ENCODE measurements around the gene SOX15. TPM values are rescaled to one million over a fixed set of nuclear protein-coding genes. Genes with fewer than 3 reads are reported as not detected.

SOX15 gene
- 100 to 1,000 TPM in 2 of 4 donors, 10 to 100 TPM in 2; 68.0 to 140 (median 102) TPM for total RNA-seq

DNA sequence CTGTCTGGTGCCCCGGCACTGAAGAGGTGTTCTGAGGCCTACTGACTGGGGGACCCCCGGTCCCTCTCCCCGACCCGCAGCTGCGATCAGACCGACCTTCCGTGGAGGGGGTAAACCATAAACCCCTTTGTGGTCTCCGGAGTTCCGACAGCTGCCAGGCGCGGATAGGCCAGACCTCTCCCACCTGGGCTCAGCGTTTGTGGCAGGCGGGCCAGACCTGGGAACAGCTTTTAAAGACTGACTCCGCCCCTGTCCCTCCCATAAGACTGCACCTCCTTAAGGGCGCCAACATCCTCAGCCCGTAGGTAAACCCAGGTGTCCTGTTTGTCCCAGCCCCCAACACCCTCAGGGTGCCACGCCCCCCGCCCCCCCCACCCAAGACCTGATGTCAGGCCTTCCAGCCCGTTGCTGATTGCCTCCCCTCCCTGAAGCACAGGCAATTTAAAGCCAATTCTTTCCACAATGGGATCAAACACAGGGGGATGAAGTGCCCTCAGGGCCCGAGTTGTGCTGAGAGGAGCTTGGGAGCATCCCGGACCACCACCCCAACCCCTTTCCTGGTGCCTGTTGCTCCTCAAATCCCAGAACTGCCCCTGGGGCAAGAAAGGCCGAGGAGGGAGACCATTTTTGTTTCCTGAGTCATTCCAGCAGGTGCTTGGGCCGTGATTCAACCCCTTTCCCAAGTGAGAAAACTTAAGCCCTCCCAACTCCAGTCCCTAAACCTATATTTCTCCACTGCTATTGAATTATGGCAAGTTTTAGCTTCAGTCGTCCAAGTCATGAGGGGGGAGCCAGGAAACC, at the start of gene SOX15:
SOX15 (minus strand) TSS at position 204 of the 801 bp plus-strand sequence. CDS start 418 bp downstream, outside the sequence.
- no peak for DNase-seq (ENCODE audit: low spot score in 2 of 2)
- Histone ChIP-seq H3K4me3 (peak within 1 kb of the TSS; percentile 59), H3K27me3 (no peaks in the 10 kb centered on the region), H3K4me1 (peaks cover 59% of the 10 kb centered on the region), H3K27ac (peak within 1 kb of the TSS; percentile 79), H3K9me3 (no peaks in the 10 kb centered on the region), H3K36me3 (peaks cover 47% of the 10 kb centered on the region)
- TF ChIP-seq POLR2AphosphoS5 (IDR thresholded peaks at IDR 0.05) (no peak), CTCF (IDR thresholded peaks at IDR 0.05) (no peak), EP300 (IDR thresholded peaks at IDR 0.05) (no peak), POLR2A (IDR thresholded peaks at IDR 0.05) (peak in 1 of 2 donors; percentile 23)
- WGBS: 36% methylated on average over 11 of the region's 24 CpGs

DNA sequence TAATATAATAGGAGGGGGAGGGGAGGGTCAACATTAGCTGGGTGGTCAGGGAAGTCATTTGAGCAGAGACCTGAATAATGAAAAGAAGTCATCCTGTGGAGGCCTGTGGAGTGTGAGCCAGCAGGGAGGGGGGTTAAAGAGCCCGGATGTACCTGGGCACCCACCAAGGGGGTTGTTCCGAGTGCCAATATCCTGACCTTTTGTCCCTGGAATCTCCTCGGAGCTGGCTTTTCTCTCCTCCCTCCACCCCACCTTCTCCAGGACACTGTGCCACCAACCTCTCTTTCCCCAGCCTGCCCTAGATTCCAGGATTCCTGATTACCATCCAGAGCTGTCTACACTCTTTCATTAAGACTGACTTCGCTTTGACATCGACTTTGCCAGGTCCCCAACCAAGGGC, 46.3 kb upstream of the SOX15 start:
- no peak overlapping the region for H3K27ac ChIP-seq
- 64% methylated on average over 5 of the region's 5 CpGs for WGBS
- no peaks in the 10 kb centered on the region for H3K9me3 ChIP-seq
- H3K4me1 ChIP-seq: no peaks in the 10 kb centered on the region
- no peak overlapping the region for H3K4me3 ChIP-seq
- H3K36me3 ChIP-seq: no peaks in the 10 kb centered on the region
- H3K27me3 ChIP-seq: no peaks in the 10 kb centered on the region
- no peak for DNase-seq (ENCODE audit: low spot score in 2 of 2)
- TF ChIP-seq EP300 (IDR thresholded peaks at IDR 0.05) (no peak), POLR2AphosphoS5 (IDR thresholded peaks at IDR 0.05) (no peak), POLR2A (IDR thresholded peaks at IDR 0.05) (no peak), CTCF (IDR thresholded peaks at IDR 0.05) (no peak)

- H3K4me3 ChIP-seq: no peak overlapping the region
- DNase-seq (ENCODE audit: low spot score in 2 of 2): no peak
- H3K9me3 ChIP-seq: no peaks in the 10 kb centered on the region
- H3K4me1 ChIP-seq: no peaks in the 10 kb centered on the region
- H3K27ac ChIP-seq: no peak overlapping the region
- H3K36me3 ChIP-seq: no peaks in the 10 kb centered on the region
- no peaks in the 10 kb centered on the region for H3K27me3 ChIP-seq
- WGBS: 32% methylated on average over 5 of the region's 5 CpGs
- TF ChIP-seq EP300 (IDR thresholded peaks at IDR 0.05) (no peak), POLR2AphosphoS5 (IDR thresholded peaks at IDR 0.05) (no peak), POLR2A (IDR thresholded peaks at IDR 0.05) (no peak), CTCF (IDR thresholded peaks at IDR 0.05) (no peak)
These were observed 44.5 kb upstream of the SOX15 start for GRCh38 chr17:7634384-7634783.

- WGBS: 81% methylated on average over 2 of the region's 2 CpGs
- no peak for DNase-seq (ENCODE audit: low spot score in 2 of 2)
- TF ChIP-seq POLR2A (IDR thresholded peaks at IDR 0.05) (no peak), POLR2AphosphoS5 (IDR thresholded peaks at IDR 0.05) (no peak), CTCF (IDR thresholded peaks at IDR 0.05) (no peak), EP300 (IDR thresholded peaks at IDR 0.05) (no peak)
- Histone ChIP-seq H3K9me3 (no peaks in the 10 kb centered on the region), H3K4me1 (peaks cover 2% of the 10 kb centered on the region), H3K27ac (no peak overlapping the region), H3K36me3 (no peaks in the 10 kb centered on the region), H3K4me3 (no peak overlapping the region), H3K27me3 (no peaks in the 10 kb centered on the region)
These were observed 43.2 kb upstream of the SOX15 start for GRCh38 chr17:7633093-7633492.

DNA sequence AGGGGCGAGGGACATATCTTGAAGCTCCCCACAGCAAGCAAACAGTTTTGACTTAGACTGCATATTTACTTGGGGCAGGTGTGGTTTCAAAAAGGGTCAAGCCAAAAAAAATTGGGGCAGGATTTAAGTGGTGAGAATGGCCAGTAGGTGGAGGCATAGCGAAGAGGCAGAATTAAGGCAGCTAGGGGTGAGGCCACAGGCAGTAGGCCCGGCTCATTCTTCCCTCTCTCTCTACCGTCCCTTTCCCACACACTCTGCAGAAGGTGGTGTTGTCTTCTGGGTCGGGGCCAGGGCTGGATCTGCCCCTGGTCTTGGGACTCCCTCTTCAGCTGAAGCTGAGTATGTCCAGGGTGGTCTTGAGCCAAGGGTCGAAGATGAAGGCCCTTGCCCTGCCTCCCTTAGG, 42.6 kb upstream of the SOX15 start:
- Histone ChIP-seq H3K27ac (no peak overlapping the region), H3K4me3 (no peak overlapping the region), H3K9me3 (no peaks in the 10 kb centered on the region), H3K27me3 (no peaks in the 10 kb centered on the region), H3K4me1 (peaks cover 6% of the 10 kb centered on the region), H3K36me3 (no peaks in the 10 kb centered on the region)
- 44% methylated on average over 6 of the region's 6 CpGs for WGBS
- no peak for DNase-seq (ENCODE audit: low spot score in 2 of 2)
- TF ChIP-seq CTCF (IDR thresholded peaks at IDR 0.05) (peak in 1 of 2 donors; percentile 43), POLR2A (IDR thresholded peaks at IDR 0.05) (no peak), POLR2AphosphoS5 (IDR thresholded peaks at IDR 0.05) (no peak), EP300 (IDR thresholded peaks at IDR 0.05) (no peak)

Data from suprapubic skin (tissue), 4 donors.